GM21786 (cell line): Measurements from ENCODE around the gene ORAI2.
"Not testable (repeated sequence)": the region's sequence is repeated elsewhere in the genome, so short reads cannot be mapped to it uniquely, and the experiment has no call there.

Experiments used
- ATAC-seq: cut with Tn5 transposase; IDR thresholded peaks from one replicate; pipeline ENCODE4 v1.9.1; 2021; ENCODE audit not compliant: unreplicated experiment

ORAI2 gene

DNA sequence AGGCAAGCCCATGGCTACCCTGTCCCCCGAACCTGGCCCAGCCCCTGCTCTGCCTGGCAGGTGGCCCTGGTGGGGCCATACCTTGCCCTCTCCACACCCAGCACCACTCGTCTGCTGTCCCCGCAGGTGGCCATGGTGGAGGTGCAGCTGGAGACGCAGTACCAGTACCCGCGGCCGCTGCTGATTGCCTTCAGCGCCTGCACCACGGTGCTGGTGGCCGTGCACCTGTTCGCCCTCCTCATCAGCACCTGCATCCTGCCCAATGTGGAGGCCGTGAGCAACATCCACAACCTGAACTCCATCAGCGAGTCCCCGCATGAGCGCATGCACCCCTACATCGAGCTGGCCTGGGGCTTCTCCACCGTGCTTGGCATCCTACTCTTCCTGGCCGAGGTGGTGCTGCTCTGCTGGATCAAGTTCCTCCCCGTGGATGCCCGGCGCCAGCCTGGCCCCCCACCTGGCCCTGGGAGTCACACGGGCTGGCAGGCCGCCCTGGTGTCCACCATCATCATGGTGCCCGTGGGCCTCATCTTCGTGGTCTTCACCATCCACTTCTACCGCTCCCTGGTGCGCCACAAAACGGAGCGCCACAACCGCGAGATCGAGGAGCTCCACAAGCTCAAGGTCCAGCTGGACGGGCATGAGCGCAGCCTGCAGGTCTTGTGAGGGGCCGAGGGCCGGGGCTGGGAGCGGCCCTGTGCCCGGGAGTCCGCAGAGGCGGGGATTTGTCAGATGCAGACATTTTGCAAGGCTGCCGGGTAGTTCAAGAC is 13.2 kb downstream of the ORAI2 start:
- ATAC-seq, result no peak

DNA sequence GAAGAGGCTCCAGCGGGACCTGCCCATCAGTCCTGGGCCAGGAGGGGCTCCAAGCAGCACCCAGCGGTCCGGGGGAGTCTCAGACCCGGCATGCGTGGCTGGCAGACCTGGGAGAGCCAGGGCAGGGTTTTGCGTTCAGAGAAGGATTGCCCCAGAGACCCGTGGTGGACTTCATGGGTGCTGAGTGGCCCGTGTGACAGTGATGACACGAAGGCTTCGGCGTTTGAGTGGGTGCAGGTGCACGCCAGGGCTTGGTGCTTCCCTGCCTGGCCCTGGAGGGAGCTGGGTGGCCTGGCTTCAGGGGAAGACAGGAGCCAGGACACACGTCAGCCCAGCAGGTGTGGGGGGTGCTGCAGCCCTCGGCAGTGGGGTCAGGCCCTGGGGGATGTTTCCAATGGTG is 13.9 kb downstream of the ORAI2 start:
- no peak for ATAC-seq

DNA sequence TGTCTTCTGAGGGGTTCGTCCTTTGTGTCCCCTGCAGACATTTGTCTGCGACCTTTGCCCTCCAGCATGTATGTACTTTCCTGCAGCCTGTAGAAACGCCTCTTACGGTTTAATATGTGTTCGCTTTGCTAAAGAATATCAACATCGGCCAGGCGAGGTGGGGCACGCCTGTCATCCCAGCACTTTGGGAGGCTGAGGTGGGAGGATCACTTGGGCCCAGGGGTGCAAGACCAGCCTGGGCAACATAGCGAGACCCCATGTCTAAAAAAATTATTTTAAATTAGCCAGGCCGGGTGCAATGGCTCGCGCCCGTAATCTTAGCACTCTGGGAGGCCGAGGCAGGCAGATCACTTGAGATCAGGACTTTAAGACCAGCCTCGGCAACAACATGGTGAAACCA is 15.8 kb downstream of the ORAI2 start:
- no peak for ATAC-seq

DNA sequence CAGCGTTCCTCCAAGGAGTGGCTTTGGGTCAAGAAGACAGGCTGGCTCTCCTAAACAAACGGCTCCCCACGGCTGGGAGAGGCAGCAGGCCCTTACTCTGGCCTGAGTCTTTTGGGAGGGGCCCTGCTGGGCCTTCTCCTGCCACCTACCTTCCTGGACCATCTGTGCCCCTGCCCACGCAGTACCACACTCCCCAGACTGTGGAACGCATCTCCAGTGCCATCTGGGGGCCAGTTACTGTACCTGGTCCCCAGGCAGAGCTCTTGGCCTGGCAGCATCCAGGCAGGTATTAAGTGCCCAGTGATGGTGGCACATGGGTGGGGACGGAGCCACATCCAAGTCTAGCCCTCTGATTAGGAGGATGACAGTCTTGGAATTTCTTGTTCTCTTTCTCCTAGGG is 16.9 kb downstream of the ORAI2 start:
- ATAC-seq, result no peak

DNA sequence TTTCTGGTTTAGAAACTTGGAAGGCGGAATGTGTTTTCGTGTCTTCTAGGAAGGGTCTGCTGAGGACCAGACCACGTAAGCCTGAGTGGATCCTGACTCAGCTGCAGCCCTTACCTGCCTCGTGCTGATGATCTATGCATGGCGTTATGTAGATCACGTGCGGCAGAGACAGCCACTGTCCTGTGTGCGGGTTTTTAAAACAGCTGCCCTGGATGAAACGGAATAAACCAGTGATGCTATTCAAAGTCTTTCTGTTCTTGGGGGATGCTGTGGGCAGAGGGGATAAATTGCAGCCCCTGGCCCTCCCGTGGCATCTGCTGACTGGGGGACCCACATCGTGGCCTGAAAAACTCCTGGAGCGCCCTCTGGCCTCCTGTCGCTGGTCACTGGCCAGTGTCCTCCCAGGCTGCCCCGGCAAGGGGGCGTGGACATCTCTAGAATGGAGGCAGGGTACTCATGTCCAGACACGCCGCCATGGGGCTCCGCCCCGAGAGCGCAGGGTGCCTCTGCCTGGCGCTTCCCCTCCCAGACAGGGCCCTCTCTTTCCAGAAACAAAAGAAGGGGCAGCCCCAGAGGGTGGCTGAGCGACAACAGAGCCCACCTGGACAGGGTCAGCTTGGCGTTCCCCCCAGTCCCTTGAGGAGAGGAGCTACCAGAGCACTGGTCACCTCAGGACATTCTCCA is 18.1 kb downstream of the ORAI2 start:
- ATAC-seq, result no peak

DNA sequence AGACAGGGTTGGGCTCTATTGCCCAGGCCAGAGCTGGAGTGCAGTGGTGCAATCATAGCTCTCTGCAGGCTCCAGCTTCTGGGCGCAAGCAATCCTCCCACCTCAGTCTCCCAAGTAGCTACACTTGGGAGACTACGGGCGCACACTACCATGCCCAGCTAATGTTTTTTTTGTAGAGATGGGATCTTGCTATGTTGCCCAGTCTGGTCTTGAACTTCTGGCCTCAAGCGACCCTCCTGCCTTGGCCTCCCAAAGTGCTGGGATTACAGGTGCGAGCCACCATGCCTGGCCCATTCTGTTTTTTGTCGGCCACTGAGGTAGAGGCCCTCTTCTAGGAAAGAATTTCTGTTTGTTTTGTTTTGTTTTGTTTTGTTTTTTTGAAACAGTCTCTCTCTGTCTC is 19.1 kb downstream of the ORAI2 start:
- ATAC-seq, result no peak

DNA sequence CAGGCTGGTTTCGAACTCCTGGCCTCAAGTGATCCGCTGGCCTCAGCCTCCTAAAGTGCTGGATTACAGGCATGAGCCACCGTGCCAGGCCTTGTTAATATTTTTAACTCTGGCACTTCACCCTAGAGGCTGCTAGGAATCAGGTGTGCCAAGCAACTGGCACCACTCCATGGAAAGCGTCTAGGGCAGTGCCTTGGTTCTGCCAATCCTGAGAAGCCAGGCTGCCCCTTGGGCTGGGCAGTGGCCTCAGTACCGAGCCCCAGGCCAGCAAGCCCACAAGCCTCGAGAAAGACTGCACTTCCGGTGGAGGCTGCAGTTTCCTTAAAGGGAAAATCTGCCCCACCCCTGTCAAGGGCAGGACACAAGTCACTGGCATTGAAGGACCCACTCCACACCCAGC is 19.9 kb downstream of the ORAI2 start:
- no peak for ATAC-seq

DNA sequence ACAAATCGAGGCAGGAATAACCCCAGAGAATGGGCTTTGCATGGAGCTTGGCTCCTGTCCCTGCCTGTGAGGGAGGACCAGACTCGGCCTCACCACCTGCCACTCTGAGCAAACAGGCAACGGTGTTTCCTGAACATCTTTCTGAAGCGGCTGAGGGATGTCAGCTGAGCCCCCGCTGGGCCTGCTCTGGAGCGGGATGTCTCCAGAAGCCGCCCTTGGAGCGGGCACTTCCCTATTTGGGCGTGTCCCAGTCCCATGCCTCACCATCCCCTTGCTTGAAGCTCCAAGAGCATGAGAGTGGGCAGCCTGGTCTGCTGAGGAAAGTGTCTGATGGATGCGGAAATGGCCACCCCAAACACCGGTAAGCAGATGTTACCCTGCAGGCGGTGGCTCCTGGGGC is 21.1 kb downstream of the ORAI2 start:
- no peak for ATAC-seq

DNA sequence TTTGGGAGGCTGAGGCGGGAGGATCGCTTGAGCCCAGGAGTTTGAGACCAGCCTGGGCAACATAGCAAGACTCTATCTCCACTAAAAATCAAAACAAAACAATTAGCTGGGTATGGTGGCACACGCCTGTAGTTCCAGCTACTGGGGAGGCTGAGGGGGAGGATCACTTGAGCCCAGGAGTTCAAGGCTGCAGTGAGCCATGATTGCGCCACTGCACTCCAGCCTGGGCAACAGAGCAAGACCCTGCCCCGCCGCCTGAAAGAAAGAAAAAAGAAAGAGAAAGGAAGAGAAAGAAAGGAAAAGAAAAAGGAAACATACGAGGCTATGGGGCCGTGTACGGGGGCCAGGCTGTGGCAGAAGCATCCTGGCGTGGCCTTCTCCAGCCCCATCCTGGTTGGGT is 21.6 kb downstream of the ORAI2 start:
- ATAC-seq, result not testable (repeated sequence)

DNA sequence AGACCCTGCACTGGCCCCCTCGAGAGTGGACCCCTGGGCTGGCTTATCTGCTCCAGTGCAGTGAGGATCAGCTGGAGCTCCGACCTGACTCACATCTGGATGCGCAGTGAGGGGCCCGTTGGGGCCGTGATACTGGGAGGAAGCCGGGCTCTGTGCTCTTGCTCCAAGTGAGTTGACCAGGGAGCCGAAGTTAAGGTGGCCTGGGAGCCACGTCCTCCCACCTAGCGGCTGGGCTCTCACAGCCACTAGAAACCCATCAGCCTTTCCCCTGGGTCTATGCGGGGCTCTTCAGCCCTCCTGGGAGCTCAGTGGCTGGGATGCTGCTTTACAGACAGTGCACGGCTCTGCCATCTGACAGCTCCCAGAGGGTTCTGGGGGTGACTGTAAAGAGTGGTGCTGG is 22.2 kb downstream of the ORAI2 start:
- no peak for ATAC-seq

DNA sequence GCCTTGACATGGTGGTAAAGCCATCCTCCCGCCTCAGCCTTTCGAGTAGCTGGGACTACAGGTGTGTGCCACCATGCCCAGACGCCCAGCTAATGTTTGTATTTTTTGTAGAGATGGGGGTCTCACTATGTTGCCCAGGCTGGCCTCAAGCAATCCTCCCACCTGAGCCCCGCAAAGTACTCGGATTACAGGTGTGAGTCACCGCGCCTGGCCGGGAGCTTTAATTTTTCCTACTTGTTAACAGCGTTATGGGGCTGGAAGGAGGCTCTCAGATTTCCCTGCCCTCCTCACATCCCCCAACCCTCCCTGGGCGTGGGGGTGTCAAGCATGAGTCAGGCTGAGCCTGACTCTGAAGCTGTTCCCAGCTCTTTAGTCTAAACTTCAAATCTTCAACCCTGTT is 23.0 kb downstream of the ORAI2 start:
- ATAC-seq, result no peak

DNA sequence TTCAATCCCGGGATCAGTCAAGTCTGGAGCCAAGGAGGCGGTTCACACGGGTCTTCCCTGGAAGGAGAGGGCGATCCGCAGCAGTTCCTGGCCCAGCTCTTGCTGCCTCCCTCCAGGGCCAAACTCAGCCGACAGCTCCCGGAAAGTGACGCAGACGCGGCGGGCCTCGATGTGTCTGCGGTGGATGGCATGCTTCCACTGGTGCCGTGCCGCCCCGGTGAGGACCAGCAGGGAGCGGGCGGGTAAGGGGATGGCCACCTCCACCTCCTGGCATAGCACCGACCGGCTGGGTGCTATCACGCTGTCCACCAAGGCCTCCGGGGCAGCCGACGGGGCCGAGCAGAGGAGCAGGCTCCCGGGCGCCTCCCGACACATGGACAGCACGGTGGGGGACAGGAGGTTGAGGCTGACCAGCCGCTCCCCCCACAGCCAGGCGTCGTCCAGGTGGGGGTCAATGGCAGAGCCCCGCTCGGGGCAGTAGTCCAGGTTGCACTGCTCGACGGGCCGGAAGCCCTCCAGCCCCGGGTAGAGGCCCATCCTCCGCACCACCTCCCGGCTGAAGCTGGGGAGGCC is 24.1 kb downstream of the ORAI2 start:
- ATAC-seq, result no peak

DNA sequence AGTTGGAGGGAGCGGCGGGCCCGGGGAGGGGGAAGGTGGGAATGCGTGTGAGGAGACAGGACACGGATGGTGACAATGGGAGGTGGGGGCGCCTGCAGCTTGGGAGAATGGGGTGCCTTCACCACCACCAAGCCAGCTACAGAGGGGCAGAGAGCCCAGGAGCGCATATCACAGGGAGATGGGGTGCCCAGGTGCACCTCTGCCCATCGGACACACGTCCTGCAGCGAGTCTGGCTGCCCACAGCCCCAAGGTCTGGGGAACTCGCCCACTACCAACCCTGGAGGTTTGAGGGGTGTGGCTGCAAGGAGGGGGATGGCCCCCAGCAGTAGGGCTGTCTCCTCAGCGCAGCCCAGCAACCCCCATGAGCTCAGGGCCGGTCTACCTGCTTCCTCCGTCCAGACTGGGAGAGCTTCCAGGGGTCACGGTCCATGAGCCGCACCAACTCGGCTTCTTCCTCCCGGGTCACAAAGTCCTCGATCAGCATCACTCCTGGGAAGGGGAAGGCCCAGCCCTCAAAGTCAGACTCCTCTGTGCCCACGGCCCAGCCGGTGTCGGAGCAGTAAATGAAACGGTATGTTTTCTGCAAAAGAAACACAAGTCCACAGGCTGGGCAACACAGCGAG is 26.0 kb downstream of the ORAI2 start:
- no peak for ATAC-seq

DNA sequence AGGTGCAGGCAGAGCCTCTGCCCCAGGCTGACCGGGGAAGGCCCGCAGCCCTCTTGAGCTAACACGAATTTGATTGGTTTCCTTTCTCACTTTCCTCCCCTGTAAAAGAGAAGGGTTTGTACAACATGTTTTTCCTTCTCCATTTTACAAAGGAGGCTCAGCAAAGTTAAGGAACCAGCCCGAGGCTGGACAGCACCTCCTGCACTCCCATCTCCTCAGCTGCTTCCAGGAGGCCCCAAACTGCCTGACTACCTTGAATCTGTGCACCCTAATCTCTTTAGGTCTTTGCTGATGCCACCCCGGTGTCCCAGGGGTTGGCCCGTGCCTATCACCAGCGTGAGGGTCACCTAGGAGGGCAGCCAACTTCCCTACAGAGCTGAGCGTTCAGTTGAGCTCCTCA is 27.1 kb downstream of the ORAI2 start:
- no peak for ATAC-seq

DNA sequence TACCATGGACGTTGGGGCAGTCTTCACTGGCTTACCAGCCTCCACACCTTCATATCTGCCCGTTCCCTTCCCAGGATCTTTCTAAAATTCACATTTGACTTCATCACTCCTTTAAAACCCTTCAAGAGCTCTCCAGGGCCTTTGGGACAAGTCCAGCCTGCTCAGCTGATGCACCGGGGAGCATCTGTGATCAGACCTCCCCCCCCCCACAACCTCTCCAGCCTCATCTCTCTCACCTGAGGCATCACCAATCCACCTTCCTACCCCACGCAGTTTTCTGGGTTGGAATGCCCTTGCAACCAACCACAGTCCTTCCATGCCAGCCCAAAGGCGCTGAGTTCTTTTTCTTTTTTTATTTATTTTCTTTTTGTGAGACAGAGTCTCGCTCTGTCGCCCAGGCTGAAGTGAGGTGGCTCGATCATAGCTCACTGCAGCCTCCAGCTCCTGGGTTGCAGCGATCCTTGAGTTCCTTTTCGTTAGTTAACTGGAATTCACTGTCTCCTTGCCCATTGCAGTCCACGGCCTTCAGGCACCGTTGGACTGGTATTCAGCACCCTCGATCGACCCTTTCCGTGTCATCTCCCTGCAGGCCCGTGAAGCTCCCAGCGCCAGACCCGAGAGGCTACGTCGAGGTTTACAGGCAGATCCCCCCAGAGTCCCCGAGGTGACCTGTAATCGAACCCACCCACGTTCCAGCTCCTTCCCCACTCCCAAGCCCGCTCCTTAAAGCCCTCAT is 30.6 kb downstream of the ORAI2 start:
- no peak for ATAC-seq

DNA sequence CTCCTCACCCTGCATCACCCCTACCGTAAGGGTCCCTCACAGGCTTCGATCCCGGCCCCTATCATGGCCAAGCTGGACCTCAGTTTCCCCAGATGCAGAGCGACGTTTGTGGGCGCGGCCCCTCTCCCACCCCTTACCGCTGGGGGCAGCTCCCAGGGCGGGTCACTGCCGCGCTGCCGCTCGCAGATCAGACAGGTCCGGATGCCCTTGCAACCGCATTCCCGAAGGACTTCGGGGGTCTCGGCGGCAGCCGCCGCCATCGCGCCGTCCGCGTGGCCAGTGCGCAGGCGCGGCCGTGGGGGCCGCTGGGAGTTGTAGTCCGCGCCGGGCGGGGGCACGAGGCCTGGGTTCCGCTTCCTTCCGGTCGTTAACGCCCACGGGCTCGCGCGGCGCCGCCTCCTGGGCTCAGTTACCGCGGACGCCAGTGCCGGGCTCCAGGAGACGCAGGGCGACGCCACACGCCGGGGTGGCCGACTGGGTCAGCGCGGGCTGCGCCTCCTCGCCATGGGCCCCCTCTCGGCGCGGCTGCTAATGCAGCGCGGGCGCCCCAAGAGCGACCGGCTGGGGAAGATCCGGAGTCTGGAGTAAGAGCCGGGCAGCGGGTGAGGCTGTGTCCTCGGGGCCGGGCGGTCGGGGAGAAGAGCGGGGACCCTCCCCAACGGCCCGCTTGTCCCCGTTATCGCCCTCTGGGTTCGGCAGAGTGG is 31.4 kb downstream of the ORAI2 start, which contains the start of the genes ALKBH4 and LRWD1:
Gene ALKBH4, minus strand, starts transcription at position 287 of the 704 bp plus-strand sequence. Its CDS starts 27 bp downstream, at position 260.
Gene LRWD1, plus strand, starts transcription at position 408 of the 704 bp plus-strand sequence. Its CDS starts 97 bp downstream, at position 505.
- ATAC-seq, result peak; percentile 90

DNA sequence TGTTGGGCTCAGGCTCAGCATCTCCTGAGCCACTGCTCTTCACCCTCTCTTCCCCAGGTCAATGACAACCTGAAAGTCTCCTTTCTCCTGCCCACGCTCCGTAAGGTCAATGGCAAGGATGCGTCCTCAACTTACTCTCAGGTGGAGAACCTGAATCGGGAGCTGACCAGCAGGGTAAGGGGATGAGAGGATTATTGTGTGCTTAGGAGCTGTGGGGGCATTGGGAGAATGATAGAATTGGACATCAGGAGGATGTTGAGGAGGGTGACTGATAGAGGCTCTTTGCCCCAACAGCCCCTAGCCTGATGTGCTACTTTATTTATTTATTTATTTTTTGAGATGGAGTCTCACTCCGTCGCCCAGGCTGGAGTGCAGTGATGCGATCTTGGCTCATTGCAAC is 32.7 kb downstream of the ORAI2 start:
- ATAC-seq, result no peak

DNA sequence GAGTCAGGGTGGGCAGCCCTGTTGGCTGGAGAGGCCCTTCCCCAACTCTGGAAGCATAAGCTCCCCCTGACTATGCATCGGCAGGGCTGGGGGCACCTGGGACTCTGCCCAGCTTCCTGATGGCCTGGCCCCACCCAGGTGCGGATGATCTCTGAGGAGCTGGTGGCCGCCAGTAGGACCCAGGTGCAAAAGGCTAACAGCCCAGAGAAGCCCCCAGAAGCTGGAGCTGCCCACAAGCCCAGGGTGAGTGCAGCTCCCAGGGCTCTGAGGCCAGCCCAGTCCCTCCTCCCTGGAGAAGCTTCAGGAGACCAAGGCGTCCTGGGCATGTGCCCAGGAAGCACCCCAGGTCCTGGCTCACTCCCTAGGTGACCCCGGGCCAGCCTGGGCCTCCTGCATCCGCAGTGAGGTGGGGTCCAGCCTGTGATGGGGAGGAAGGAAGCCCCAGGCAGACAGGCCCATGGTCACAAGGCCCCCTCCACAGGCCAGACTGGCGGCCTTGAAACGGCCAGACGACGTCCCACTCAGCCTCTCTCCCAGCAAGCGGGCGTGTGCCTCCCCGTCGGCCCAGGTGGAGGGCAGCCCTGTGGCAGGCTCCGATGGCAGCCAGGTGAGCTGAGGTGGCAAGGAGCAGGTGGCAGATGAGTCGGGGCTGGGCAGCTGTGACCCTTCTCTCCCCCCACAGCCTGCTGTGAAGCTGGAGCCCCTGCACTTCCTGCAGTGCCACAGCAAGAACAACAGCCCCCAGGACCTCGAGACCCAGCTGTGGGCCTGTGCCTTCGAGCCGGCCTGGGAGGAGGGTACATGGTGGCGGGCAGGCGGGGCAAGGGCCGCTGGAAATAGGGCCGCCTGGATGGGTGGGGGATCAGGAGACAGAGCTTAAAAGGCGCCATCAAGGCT is 34.5 kb downstream of the ORAI2 start:
- ATAC-seq, result no peak
